NCI-H345 treated with DMSO at 0.1 percent for 48 hours (cell line): ENCODE data around the gene CNOT4.
"Not testable (repeated sequence)": the region's sequence is repeated elsewhere in the genome, so short reads cannot be mapped to it uniquely, and the experiment has no call there.

Source experiments
- DNase-seq: peaks from one replicate; lab custom pipeline; 2025; ENCODE audit not compliant: unreplicated experiment; lab: John Stamatoyannopoulos, UW

CNOT4 gene

GRCh38 chr7:135328526-135328925, 181.4 kb downstream of the CNOT4 start:
- DNase-seq: no peak

DNA sequence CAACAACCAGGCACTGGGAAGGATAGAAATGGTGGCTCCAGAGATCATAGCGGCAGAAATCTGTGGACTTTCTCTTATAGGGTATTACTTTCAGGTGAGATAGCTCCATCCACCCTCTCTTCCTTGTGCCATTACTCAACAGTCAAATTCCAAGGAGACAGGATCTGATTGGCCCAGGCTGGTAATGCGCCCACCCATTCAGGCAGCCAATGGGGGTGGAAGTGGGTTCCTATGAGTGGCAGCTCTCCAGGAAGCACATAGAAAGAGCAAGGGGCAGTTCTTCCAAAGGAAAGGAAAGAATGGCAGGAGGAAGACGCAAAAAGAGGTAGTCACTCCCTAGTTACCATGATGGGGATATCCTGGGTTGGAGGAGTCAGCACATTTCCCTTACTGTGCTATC, 181.8 kb downstream of the CNOT4 start:
- no peak for DNase-seq

GRCh38 chr7:135327458-135327857, 182.4 kb downstream of the CNOT4 start:
- DNase-seq: no peak

- DNase-seq: no peak
Observed at GRCh38 chr7:135326636-135327280, 183.1 kb downstream of the CNOT4 start.

- DNase-seq: no peak
Observed at GRCh38 chr7:135322571-135323340, 187.1 kb downstream of the CNOT4 start.

DNA sequence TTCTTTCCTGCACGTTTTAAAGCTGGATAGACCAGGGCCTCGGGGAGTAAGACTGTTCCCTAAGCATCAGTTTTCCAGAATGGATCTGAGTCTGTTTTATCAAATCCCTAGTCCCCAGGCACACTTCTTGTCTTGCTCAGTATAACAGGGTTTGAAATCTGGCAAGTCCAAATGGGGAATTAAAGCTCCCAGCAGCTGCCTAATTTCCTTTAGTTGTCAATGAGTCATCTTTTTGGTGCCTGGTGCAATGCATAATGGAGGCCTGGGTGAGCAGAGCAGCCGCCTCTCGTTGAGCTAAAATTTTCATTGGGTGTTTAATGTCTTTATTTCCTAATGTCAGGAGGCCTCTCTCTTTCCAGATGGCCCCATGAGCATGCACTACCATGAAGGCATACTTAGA, 188.3 kb downstream of the CNOT4 start:
- no peak for DNase-seq

DNA sequence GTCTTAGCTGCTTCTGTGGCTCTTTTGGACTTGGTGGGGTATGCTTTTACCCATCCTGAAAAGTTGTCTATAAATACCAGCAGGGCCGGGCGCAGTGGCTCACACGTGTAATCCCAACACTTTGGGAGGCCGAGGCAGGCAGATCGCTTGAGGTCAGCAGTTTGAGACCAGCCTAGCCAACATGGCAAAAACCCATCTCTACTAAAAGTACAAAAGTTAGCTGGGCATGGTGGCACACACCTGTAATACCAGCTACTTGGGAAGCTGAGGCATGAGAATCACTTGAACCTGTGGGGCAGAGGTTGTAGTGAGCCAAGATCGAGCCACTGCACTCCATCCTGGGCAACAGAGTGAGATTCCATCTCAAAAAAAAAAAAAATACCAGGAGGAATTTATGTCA, 188.9 kb downstream of the CNOT4 start:
- DNase-seq: not testable (repeated sequence)

DNA sequence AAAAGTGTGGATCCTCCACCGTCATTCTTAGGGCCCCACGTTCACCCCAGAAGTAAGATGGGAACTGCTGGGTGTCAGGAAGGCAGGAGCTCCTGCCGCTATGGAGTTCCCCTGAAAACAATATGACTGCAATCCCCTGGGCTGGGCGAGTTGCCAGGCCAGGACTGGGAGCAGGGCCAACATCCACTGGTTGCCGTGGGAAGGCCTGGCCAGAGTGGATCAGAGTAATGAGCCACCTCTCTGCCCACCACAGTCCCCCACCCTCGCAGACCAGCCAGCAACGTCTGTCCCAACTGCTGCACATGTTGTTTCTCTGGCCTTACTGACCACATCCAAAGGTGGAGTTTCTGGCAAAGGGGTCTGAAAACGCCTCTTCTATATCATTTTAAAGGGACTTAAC, 189.6 kb downstream of the CNOT4 start:
- no peak for DNase-seq

DNA sequence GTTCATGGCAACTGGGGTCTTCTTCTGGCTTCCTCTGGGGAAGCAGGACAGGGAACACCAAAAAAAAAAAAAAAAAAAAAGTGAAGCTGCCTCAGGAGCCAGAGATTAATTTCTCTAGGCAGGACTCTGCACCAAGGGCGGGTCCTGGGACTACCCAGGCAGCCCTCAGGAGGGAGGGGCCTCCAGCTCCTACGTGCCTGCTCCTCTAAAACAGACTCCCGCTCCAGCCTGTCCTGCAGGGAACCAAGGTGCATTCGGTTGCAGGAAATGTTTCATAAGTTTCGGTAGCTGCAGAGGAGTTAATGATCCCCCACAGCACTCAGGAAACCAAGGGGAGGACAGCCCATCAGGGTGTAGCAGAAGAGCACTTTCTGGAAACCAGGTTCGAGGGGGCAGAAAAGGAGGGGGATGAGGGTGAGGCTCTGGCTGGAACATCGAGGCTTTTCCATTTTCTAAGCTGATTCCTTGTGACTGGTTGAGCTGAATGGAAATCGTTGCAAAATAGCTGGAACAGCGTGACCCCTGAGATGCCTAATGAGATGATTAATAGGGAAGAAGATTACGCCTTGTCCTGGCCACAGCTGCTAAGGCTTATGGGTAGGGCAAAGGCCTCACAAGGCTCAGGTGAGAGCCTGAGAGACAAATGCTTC, 192.1 kb downstream of the CNOT4 start:
- DNase-seq: no peak

DNA sequence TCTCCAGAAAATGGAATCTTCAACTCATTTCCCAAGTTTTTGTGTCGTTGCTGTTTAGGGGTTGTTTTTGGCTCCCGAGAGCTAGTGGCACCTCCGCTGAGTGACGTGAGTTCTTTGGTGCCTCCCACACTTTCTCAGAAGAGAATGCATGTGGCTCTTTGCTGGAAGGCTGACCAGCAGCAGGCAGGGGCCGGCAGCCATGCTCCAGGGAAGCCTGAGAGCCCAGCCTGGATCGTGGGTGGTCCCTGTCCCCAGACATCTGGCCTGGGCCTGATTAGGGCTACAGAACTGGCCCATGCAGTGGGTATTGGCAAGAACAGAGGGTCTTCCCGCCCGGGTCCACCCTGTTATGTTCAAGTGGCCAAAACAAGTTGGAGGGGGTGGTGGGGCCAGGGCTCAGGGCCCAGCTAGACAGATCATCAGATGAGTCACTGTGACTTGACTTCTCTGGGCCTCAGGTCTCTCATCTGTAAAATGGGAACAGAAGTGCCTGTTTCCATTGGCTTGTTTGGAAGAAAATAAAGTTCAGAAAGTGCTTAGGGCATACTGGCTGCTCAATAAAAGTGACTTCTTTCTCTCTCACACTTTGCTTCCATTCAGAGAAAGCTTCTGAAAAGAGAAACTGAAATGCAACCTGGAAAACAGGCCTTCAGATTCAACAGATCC, 193.1 kb downstream of the CNOT4 start:
- no peak for DNase-seq

- no peak for DNase-seq
Observed at GRCh38 chr7:135313971-135314370, 195.9 kb downstream of the CNOT4 start.
